HG02678 (cell line): ENCODE results near the gene GNAZ.
"Not testable (repeated sequence)": the region's sequence is repeated elsewhere in the genome, so short reads cannot be mapped to it uniquely, and the experiment has no call there.

Experiments
- ATAC-seq: cut with Tn5 transposase; IDR thresholded peaks from one replicate; pipeline ENCODE4 v1.9.1; 2021; ENCODE audit warnings: mild to moderate bottlenecking, moderate library complexity; ENCODE audit not compliant: unreplicated experiment

Gene GNAZ

GRCh38 chr22:23070418-23071229, at the start of gene GNAZ:
GNAZ (plus strand) TSS chr22:23070519; CDS start chr22:23095696, 25,177 bp downstream.
- peak; percentile 32 for ATAC-seq

- no peak for ATAC-seq
Measured at GRCh38 chr22:23020659-23021293, 49.5 kb upstream of the GNAZ start.

GRCh38 chr22:23021660-23022353, 48.5 kb upstream of the GNAZ start:
- ATAC-seq, result not testable (repeated sequence)

- no peak for ATAC-seq
Measured at GRCh38 chr22:23023294-23023693, 47.0 kb upstream of the GNAZ start.

- ATAC-seq, result no peak
Measured at GRCh38 chr22:23026777-23027176, 43.5 kb upstream of the GNAZ start.

- ATAC-seq, result not testable (repeated sequence)
Measured at GRCh38 chr22:23027849-23028248, 42.5 kb upstream of the GNAZ start.

- no peak for ATAC-seq
Measured at GRCh38 chr22:23029521-23030228, 40.6 kb upstream of the GNAZ start.

GRCh38 chr22:23031381-23031780, 38.9 kb upstream of the GNAZ start:
- ATAC-seq, result no peak

GRCh38 chr22:23031786-23032185, 38.5 kb upstream of the GNAZ start:
- ATAC-seq, result no peak

GRCh38 chr22:23032658-23033057, 37.7 kb upstream of the GNAZ start:
- ATAC-seq, result no peak

GRCh38 chr22:23033116-23033905, 37.0 kb upstream of the GNAZ start:
- ATAC-seq, result no peak

GRCh38 chr22:23034621-23035556, 35.4 kb upstream of the GNAZ start:
- no peak for ATAC-seq

GRCh38 chr22:23035557-23036277, 34.6 kb upstream of the GNAZ start:
- no peak for ATAC-seq

- no peak for ATAC-seq
Measured at GRCh38 chr22:23036684-23037428, 33.5 kb upstream of the GNAZ start.

GRCh38 chr22:23037429-23038333, 32.6 kb upstream of the GNAZ start:
- ATAC-seq, result no peak

GRCh38 chr22:23038334-23038642, 32.0 kb upstream of the GNAZ start:
- no peak for ATAC-seq

- ATAC-seq, result no peak
Measured at GRCh38 chr22:23038902-23039301, 31.4 kb upstream of the GNAZ start.
